ENCODE results near the gene ATP10D.

The ATP10D gene

GRCh38 chr4:47475411-47475810 is 9.7 kb upstream of the ATP10D start:
- no peak overlapping the region for H3K4me3 ChIP-seq (ENCODE audit: low read depth, low read length)
- no peak for TF ChIP-seq CTCF (IDR thresholded peaks at IDR 0.05; ENCODE audit: low read depth, low read length)

- no peak overlapping the region for H3K4me3 ChIP-seq (ENCODE audit: low read depth, low read length)
- no peak for TF ChIP-seq CTCF (IDR thresholded peaks at IDR 0.05; ENCODE audit: low read depth, low read length)
These were observed 6.3 kb upstream of the ATP10D start for GRCh38 chr4:47478804-47479203.

GRCh38 chr4:47482326-47482725 is 2.7 kb upstream of the ATP10D start:
- no peak overlapping the region for H3K4me3 ChIP-seq (ENCODE audit: low read depth, low read length)

GRCh38 chr4:47483745-47484144 is 1.3 kb upstream of the ATP10D start:
- H3K4me3 ChIP-seq (ENCODE audit: low read depth, low read length), result no peak overlapping the region
- no peak for TF ChIP-seq CTCF (IDR thresholded peaks at IDR 0.05; ENCODE audit: low read depth, low read length)

More at GRCh38 chr4:47482326-47482725, 2.7 kb upstream of the ATP10D start:
- TF ChIP-seq CTCF (IDR thresholded peaks at IDR 0.05; ENCODE audit: low read depth, low read length), result no peak

DNA sequence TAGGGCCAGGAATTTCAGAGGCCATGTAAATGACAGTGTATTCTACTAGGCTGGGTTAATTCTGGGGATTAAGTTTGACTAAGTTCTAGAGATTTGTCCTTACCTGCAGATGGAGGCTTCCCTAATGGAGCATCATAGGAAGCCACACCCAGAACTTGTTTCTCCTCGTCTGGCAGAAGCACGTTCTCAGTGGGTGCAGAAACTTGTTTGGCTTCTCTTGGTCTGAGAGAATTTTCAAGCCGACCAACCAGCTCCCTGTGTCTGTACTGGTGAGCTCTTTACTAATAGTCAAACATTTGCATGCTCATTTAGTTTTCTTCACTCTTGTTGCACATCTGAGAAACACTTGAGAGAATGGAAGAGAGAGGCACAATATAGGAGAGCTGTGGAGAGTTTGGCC is 907 bp upstream of the ATP10D start:
- no peak for TF ChIP-seq CTCF (IDR thresholded peaks at IDR 0.05; ENCODE audit: low read depth, low read length)
- H3K4me3 ChIP-seq (ENCODE audit: low read depth, low read length), result no peak overlapping the region

DNA sequence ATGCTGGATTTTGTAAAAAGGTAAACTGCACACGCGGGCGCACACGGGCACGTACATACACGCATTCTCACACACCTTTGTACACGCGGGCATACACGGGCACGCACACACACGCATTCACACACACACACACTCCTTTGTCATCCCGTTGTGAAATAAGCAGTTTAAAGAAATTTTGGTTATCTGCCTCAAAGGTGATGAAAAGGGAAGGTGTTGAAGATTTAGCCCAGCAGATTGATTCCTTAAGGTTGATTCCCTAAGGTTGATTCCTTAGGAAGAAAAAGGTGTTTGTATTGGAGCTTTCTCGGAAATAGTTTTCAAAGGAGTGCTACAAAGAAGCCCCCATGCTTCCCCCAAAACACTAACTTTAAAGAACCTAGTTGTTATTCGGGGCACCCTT is 693 bp downstream of the ATP10D start:
- H3K4me3 ChIP-seq (ENCODE audit: low read depth, low read length), result peak overlapping the region; percentile 69

DNA sequence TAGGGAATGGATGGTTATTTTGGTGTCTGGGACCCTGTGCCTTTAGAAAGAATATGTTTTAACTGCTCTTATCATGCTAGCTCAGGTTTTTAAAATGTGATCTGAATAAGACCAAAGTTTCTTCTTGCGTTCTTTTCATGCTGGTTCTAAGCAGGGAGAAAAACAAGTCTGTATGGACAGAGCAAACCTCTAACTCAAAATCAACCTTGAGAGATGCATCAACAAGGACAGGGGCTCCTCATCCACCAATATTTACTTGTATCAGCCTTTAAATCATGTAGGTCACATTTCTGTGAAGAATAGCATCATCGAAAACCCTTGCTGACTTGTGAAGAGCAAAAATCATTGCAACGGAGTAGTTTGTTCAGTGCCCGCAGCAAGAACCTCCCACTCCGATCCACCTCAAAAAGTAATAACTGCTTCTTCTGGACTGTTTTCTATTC is 1.2 kb downstream of the ATP10D start:
- H3K4me3 ChIP-seq (ENCODE audit: low read depth, low read length), result peak overlapping the region; percentile 69
- TF ChIP-seq CTCF (IDR thresholded peaks at IDR 0.05; ENCODE audit: low read depth, low read length), result no peak

More for the DNA sequence above, 693 bp downstream of the ATP10D start:
- no peak for TF ChIP-seq CTCF (IDR thresholded peaks at IDR 0.05; ENCODE audit: low read depth, low read length)

- peak overlapping the region; percentile 69 for H3K4me3 ChIP-seq (ENCODE audit: low read depth, low read length)
These were observed 1.7 kb downstream of the ATP10D start for GRCh38 chr4:47486727-47487126.
